Stimulated activated CD8-positive, alpha-beta memory T cell treated with anti-CD3 and anti-CD28 coated beads, Interleukin-15, amount 100 ng/mL, for 1 hour (primary cell): ENCODE measurements around the gene GALNS.
A peak's percentile ranks its signal among the peaks of the same experiment; 100 is the strongest.

Source experiments
- DNase-seq: peaks from one replicate; pipeline ENCODE4 v3.0.0-alpha.2; 2020; ENCODE audit warnings: low read depth

Gene GALNS

GRCh38 chr16:88857728-88858339 is 1.1 kb upstream of the GALNS start:
- DNase-seq = peak; percentile 54

GRCh38 chr16:88856122-88856827 is 472 bp downstream of the GALNS start:
- no peak for DNase-seq

- DNase-seq = no peak
Measured at GRCh38 chr16:88855736-88856121, 1.0 kb downstream of the GALNS start.

- no peak for DNase-seq
Measured at GRCh38 chr16:88855176-88855575, 1.6 kb downstream of the GALNS start.

DNA sequence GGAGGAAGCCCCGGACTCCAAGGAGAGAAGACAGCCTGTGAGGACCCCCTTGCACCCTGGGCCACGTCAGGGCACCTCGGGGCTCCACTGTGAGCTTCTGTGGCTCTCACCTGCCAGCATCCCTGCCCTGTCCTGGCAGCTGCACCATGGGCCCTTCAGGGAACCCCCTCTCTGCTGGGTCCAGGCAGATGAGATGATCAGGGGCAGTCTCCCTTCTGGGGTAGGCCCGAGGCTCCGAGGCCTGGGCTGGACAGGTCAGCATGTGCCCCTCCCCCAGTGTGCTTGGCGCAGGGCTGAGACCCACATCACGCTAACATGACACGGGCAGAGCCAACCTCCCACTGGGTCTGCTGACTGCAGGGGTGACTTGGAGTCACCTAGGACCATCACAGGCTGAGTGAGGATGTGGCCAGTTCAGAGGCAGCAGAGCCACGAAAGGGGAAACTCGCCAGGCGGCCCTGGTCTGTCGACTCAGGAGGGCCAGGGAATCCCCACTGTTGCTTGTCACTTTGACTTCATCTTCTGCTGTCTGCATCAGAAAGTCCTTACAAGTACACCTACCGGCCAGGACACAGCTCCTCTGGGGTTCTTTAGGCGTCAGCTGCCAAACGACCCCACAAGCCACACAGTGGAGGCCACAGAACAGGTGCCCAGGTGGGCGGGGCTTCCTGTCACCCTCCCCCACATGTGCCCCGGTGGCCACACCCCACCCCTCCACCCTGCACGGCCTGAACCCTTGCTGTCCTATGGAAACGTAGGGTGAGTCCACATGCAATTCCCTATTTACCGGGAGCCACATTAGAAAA is 2.2 kb downstream of the GALNS start:
- DNase-seq = no peak

- no peak for DNase-seq
Measured at GRCh38 chr16:88853325-88853941, 3.3 kb downstream of the GALNS start.

DNA sequence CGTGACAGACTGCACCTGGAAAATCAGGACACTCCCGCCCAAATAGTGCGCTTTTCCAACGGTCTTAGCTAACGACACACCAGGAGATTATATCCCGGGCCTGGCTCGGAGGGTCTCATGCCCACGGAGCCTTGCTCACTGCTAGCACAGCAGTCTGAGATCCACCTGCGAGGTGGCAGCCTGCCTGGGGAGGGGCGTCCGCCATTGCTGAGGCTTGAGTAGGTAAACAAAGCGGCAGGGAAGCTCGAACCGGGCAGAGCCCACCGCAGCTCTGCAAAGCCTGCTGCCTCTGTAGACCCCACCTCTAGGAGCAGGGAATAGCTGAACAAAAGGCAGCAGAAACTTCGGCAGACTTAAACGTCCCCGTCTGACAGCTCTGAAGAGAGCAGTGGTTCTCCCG is 5.1 kb downstream of the GALNS start:
- DNase-seq = no peak

DNA sequence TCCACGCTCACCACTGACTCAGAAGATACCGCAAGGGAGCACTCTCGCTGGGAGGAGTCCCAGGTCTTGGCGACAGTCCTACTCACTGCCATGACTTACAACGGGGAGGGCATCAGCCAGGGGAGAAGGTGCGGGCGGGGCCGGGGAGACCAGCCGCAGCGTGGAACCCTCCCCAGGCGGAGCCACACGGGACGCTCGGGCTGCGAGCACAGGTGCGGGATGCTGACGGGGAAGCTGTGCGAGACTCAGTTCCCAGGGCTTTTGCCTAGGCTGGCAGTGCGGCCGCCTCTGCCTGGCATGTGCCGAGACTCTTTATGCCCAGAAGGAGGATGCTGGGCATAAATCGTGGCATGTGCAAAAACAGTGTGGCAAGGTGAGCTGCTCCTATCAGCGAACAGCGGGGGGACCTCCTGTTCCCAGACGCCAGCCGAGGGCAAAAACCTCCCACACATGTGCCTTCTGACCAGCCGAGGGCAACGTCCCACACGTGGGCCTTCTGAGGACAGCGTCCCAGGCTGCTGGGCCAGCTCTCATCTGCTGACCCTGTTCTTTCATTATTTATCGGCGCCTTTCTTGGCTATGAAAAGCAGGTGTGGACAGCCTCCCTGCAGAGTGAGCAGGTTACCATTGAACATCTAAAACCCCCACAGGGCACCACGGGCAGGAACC is 6.1 kb downstream of the GALNS start:
- DNase-seq = no peak

- no peak for DNase-seq
Measured at GRCh38 chr16:88848557-88848956, 8.2 kb downstream of the GALNS start.

GRCh38 chr16:88847654-88848053 is 9.1 kb downstream of the GALNS start:
- DNase-seq = no peak

- no peak for DNase-seq
Measured at GRCh38 chr16:88846088-88846487, 10.7 kb downstream of the GALNS start.

DNA sequence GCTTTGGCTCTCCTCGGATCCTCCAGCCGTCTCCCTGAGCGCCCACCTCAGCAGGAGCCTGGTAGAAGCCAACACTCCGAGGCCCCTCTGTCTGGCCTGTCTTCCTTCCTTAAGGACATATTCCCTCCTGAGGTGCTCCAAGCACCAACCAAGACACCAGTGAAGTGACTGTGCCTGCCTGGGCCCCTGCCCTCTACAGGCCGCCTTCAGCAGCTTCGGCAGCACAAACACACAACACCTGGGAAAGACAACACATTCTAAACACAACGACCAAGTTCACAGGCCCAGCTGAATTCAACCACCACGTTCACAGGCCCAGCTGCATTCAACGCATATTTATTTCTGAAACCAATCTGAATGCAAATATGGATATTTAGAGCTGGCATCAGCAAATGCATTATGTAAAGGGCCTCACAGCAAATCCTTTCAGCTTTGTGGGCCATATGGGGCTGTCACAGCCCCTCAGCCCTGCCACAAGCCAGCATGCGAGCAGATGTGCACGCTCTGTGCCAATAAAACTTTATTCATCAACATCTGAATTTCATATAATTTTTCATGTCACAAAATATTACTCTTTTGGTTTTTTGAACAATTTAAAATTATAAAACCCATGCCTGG is 12.2 kb downstream of the GALNS start:
- no peak for DNase-seq

DNA sequence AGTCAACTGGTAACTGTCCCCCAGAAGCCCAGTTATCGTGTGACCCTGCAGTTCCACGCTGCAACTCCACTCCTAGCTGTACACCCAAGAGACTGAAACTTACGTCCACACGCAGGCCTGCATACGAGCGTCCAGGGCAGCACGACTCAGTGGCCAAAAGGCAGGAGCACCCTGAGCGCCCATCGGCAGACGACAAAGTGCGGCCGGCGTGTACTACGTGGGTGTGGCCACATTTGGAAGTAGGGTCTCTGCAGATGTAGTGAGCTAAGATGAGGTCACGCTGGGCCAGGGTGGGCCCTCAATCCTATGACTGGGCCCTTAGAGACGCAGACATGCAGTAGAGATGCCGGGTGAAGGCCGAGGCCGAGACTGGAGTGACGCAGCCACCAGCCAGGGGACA is 13.5 kb downstream of the GALNS start:
- no peak for DNase-seq

DNA sequence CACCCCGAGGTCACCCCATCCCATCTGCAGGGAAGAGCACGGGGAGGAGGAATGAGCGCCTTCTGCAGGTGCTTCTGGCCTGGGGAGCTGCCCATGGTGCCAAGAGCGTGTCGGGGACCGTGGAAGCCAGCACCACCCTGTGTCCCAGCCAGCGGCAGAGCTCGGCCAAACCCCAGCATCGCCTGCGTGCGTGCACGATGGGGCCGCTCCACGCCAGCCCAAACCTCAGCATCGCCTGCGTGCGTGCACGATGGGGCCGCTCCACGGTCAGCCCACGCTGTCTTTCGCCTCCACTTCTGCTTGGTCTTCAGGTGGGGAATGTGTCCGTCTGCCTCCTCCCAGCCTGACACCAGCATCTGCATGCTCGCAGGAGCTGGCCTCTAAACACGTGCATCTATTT is 13.9 kb downstream of the GALNS start:
- DNase-seq = no peak

DNA sequence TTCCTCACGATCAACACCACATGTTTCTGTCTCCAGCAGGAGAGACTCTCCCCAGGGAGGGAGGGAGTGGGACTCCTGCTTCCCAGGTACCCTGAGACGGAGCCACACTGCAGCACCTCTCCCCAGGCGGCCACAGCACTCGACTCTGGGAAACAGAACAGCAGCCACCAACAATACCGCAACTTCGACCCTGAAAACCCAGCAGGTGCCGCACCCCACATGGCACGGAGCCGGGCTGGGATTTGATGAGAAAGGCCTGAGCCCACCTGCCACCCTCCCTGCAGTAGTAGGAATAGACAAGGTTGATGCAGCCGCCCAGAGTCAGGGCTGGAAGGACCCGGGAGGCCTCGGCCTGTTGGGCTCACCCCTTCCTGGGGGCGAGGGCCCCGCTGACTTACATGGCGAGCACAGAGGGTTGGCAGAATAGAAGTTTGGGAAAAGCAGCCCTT is 14.4 kb downstream of the GALNS start:
- no peak for DNase-seq

DNA sequence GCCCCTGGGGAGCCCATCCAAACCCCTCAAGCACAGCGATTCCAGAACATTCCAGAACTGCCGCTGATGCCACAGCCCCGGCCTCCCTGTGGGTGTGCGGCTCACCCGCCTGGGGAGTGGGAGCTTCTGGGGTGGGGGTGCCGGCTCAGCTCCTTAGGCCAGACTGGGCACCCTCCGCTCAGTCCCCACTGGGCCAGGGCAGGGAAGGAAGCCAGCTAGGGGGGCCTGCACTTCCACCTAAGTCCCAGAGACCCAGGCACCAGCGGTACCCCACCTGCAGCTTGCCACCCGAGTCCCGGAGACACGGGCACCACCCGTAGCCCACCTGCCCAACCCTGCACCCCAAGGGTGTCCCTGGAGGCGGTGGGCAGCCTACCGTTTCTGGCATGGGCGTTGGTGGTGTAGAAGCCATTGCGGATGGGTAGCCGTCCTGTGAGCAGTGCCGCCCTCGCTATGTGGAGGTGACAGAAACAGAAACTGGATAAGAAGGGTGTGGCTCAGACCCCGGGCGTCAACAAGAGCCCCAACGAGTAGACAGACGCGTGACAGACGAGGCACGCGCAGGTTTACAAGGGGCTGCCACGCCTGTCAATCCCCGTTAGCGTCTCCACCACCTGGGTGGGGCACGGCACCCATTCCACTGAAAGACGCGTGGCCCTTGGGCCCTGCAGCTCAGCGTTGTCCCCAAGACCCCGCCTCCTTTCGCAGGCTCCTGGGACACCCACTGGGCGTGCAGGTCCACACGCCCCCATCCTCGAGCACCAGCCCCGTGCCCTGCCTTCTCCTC is 15.0 kb downstream of the GALNS start:
- DNase-seq = no peak

- no peak for DNase-seq
Measured at GRCh38 chr16:88840600-88841215, 16.0 kb downstream of the GALNS start.

- DNase-seq = no peak
Measured at GRCh38 chr16:88839745-88840599, 16.8 kb downstream of the GALNS start.

DNA sequence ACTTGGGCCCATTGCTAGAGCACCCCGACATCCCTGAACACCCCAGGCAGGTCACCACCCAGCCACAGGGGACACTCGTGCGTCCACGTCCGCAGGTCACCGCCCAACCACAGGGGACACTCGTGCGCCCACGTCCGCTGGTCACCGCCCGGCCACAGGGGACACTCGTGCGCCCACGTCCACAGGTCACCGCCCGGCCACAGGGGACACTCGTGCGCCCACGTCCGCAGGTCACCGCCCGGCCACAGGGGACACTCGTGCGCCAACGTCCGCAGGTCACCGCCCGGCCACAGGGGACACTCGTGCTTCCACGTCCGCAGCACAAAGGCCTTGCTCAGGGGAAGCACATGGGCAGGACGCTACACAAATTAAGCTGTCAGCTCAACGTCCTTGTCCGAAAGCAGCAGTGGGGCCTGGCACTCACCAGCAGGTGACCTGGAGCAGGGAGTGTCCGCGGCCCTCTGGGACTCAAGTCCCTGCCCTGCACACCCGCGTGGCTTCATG is 17.7 kb downstream of the GALNS start:
- DNase-seq = no peak
